K562 (cell line): Measurements from ENCODE around the gene ANKRD13B. TPM values are rescaled to one million over a fixed set of nuclear protein-coding genes. Genes with fewer than 3 reads are reported as not detected.

ENCODE experiments used
- ADNP ChIP-seq: fragments of 200-800 bp; sonication (Bioruptor generic); IDR thresholded peaks from 2 replicates; pipeline ENCODE4 v1.6.1; 2016; ENCODE audit warnings: missing genetic modification characterization, missing compliant biosample characterization
- ATF7 ChIP-seq: fragments of 450-650 bp; IDR thresholded peaks from 2 replicates; pipeline ENCODE4 v1.7.1; 2014; ENCODE audit warnings: mild to moderate bottlenecking, moderate library complexity
- CEBPG ChIP-seq, 3 experiments: fragments of 200-800 bp in 1 of 3; sonication (Bioruptor generic) in 1 of 3; sonication (generic) in 1 of 3; formaldehyde crosslinking in 1 of 3; IDR thresholded peaks in 2 of 3; conservative IDR thresholded peaks in 1 of 3; 2 replicates each; pipeline versions ENCODE4 v1.6.1 to v1.8.0; 2016 to 2022; ENCODE audit warnings: missing compliant biosample characterization in 2 of 3, missing genetic modification characterization in 2 of 3, mild to moderate bottlenecking in 1 of 3, missing genetic modification reagents in 1 of 3
- CHD4 ChIP-seq: fragments of 200-600 bp; sonication (generic); IDR thresholded peaks from 3 replicates; pipeline ENCODE4 v1.6.1; 2012; ENCODE audit warnings: low read depth, mild to moderate bottlenecking, mixed read lengths, low read length, inconsistent platforms; ENCODE audit not compliant: insufficient read depth, insufficient replicate concordance, poor library complexity, severe bottlenecking
- CREBBP ChIP-seq: IDR thresholded peaks from one replicate; pipeline ENCODE4 v1.6.1; 2012; ENCODE audit warnings: low read depth, mild to moderate bottlenecking, control low read depth, inconsistent platforms, low read length
- HIVEP1 ChIP-seq: fragments of 250-450 bp; sonication (Bioruptor Pico); IDR thresholded peaks from 2 replicates; pipeline ENCODE4 v1.4.0; 2020; ENCODE audit warnings: mild to moderate bottlenecking
- HNRNPLL ChIP-seq: fragments of 200-400 bp; formaldehyde crosslinking; IDR thresholded peaks from 2 replicates; pipeline ENCODE4 v1.6.1; 2017; ENCODE audit warnings: low read length, low read depth, mild to moderate bottlenecking; ENCODE audit not compliant: poor library complexity, severe bottlenecking
- ILF3 ChIP-seq: fragments of 450-650 bp; IDR thresholded peaks from 2 replicates; pipeline ENCODE4 v1.6.1; 2018; ENCODE audit warnings: antibody characterized with exemption, mild to moderate bottlenecking, moderate library complexity, borderline replicate concordance
- NR3C1 ChIP-seq: sonication (generic); formaldehyde crosslinking; IDR thresholded peaks from 2 replicates; pipeline ENCODE4 v1.8.1; 2022; ENCODE audit warnings: missing genetic modification reagents
- RBBP5 ChIP-seq: fragments of 200-600 bp; sonication (generic); IDR thresholded peaks from 2 replicates; pipeline ENCODE4 v1.6.1; 2012; ENCODE audit warnings: borderline replicate concordance, mild to moderate bottlenecking, low read length, control low read depth, inconsistent platforms; ENCODE audit not compliant: insufficient read depth, poor library complexity, severe bottlenecking
- TRIM24 ChIP-seq, 2 experiments: fragments of 450-650 bp; IDR thresholded peaks; 2 replicates each; pipeline ENCODE4 v1.6.1; 2016
- ZEB2 ChIP-seq: fragments of 450-650 bp; IDR thresholded peaks from 2 replicates; pipeline ENCODE4 v1.6.1; 2016
- ZNF551 ChIP-seq: fragments of 250-450 bp; sonication (Bioruptor Pico); IDR thresholded peaks from 2 replicates; pipeline ENCODE4 v1.5.0; 2021; ENCODE audit warnings: mild to moderate bottlenecking, moderate library complexity
- ZNF589 ChIP-seq: fragments of 200-800 bp; sonication (Bioruptor generic); IDR thresholded peaks from 2 replicates; pipeline ENCODE4 v1.6.1; 2016; ENCODE audit warnings: low read depth, missing genetic modification characterization, missing compliant biosample characterization
- polyA plus RNA-seq, 8 experiments: library from polyadenylated mRNA; depleted of rRNA in 4 of 8; stranded (reverse) in 5 of 8; unstranded in 3 of 8; fragments of >200 nt; fragmentation: Nextera tagmentation in 2 of 8; fragmentation: Illumina TruSeq in 1 of 8; extraction: Ambion mirVana in 2 of 8; extraction: Trizol in 1 of 8; gene quantifications; 2 replicates each; pipeline versions ENCODE4 v1.2.1 to v1.2.3, GENCODE V29; 2011 to 2014; ENCODE audit warnings: inconsistent platforms in 1 of 8, missing spikeins in 1 of 8
- total RNA-seq, 7 experiments: library from RNA; depleted of rRNA in 6 of 7; stranded (reverse); fragments of >200 nt in 6 of 7; fragmentation: Illumina TruSeq in 2 of 7; extraction: Trizol in 2 of 7; gene quantifications; 2 replicates each; pipeline versions ENCODE4 v1.2.1 to v1.2.3, GENCODE V29; 2011 to 2021; ENCODE audit warnings: low replicate concordance in 1 of 7
- TF ChIP-seq, protein P1 (sequence below), 2 experiments: IDR thresholded peaks; 2 replicates each; pipeline ENCODE4 v1.6.1; 2012; ENCODE audit warnings: improper control_type of control experiment in 2 of 2, low read depth in 2 of 2, low read length in 2 of 2, borderline replicate concordance in 1 of 2
- TF ChIP-seq, protein P2 (sequence below): sonication (generic); formaldehyde crosslinking; IDR thresholded peaks from 2 replicates; pipeline ENCODE4 v1.8.1; 2023; ENCODE audit warnings: mild to moderate bottlenecking, missing genetic modification reagents

Gene ANKRD13B
- total and polyA plus RNA-seq, 9 of the 15 experiments (the other 6 are each of a cell fraction or from before 2014, with no cell fraction given): 0.15 to 28.1 (median 4.6) TPM

DNA sequence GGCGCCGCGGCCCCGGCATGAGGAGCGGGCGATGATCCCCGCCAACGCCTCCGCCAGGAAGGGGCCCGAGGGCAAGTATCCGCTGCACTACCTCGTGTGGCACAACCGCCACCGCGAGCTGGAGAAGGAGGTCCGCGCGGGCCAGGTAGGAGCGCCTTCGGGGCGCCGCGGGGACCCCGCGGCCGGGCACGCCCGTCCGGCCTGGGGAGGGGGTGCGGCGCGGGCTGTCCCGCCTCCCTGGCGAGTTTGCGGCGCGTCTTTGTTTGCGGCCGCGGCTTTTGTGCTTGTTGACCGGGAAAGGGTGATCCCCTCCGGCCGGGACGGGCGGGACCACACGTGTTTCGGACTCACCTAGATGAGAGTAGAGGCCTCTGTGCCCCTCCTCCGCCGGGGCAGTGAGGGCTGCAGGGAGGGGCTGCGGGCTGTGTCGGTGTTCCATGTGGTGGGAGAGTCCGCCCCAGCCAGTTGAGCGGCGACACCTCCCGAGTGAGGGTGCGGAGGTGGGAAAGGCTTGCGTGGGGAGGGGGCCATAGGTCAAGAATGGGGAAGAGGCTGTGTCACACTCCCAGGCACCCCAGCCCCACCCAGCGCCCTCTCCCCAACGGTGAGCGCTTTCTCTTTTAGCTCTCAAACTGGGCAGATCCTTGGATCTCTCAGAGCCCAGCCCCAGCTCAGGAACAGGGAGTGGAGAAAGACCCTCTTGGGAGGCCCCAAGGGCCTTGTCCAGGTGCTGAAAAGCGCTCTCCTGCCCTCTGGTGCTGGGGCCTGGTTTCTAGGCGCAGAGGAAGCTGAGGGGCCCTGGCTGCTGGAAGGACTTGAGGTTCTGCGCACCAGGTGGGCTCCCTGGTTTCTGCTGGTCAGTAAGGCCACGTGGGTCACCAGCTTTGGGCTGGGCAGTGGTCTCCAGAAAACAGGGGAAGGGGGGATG, 923 bp downstream of the ANKRD13B start (continued):
- no peak for TF ChIP-seq ILF3
- TF ChIP-seq HNRNPLL: no peak
- no peak for TF ChIP-seq CHD4
- TF ChIP-seq ATF7: no peak
- peak; percentile 24 for TF ChIP-seq RBBP5
- TF ChIP-seq NR3C1 (CRISPR knock-in tag): peak; percentile 96
- no peak for TF ChIP-seq ZEB2
- TF ChIP-seq TRIM24 (IDR thresholded peaks at IDR 0.05): no peak
- no peak for TF ChIP-seq ZNF589 (CRISPR knock-in tag)
- TF ChIP-seq ADNP (tag): no peak
- no peak for TF ChIP-seq CREBBP
- no peak for TF ChIP-seq ZNF551 (CRISPR knock-in tag)
- TF ChIP-seq, protein P1, sequence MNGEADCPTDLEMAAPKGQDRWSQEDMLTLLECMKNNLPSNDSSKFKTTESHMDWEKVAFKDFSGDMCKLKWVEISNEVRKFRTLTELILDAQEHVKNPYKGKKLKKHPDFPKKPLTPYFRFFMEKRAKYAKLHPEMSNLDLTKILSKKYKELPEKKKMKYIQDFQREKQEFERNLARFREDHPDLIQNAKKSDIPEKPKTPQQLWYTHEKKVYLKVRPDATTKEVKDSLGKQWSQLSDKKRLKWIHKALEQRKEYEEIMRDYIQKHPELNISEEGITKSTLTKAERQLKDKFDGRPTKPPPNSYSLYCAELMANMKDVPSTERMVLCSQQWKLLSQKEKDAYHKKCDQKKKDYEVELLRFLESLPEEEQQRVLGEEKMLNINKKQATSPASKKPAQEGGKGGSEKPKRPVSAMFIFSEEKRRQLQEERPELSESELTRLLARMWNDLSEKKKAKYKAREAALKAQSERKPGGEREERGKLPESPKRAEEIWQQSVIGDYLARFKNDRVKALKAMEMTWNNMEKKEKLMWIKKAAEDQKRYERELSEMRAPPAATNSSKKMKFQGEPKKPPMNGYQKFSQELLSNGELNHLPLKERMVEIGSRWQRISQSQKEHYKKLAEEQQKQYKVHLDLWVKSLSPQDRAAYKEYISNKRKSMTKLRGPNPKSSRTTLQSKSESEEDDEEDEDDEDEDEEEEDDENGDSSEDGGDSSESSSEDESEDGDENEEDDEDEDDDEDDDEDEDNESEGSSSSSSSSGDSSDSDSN (IDR thresholded peaks at IDR 0.05; ENCODE audit: borderline replicate concordance in 1 of 2, low read depth in 2 of 2, low read length in 2 of 2): 0 out of 4 replicates have a peak, but pooled peaks of 1 of the 2 experiments have one; percentile 16
- TF ChIP-seq, protein P2, sequence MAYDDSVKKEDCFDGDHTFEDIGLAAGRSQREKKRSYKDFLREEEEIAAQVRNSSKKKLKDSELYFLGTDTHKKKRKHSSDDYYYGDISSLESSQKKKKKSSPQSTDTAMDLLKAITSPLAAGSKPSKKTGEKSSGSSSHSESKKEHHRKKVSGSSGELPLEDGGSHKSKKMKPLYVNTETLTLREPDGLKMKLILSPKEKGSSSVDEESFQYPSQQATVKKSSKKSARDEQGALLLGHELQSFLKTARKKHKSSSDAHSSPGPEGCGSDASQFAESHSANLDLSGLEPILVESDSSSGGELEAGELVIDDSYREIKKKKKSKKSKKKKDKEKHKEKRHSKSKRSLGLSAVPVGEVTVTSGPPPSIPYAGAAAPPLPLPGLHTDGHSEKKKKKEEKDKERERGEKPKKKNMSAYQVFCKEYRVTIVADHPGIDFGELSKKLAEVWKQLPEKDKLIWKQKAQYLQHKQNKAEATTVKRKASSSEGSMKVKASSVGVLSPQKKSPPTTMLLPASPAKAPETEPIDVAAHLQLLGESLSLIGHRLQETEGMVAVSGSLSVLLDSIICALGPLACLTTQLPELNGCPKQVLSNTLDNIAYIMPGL (CRISPR knock-in tag): peak; percentile 77; the same call in 1 of the 2 replicates
- no peak for TF ChIP-seq HIVEP1 (CRISPR knock-in tag)
- TF ChIP-seq CEBPG (CRISPR knock-in tag; IDR thresholded peaks at IDR 0.05): no peak
- no peak for TF ChIP-seq CEBPG (tag; conservative IDR thresholded peaks at IDR 0.05 in 1 of 2, IDR thresholded peaks at IDR 0.05 in 1 of 2)
